Loucy (cell line): Measurements from ENCODE around the gene FMO1.
"Not testable (repeated sequence)": the region's sequence is repeated elsewhere in the genome, so short reads cannot be mapped to it uniquely, and the experiment has no call there.

Source experiments
- H2AFZ ChIP-seq: fragments of 200-600 bp; sonication (generic); 2 replicates; pipeline ENCODE4 v1.6.0; 2016; ENCODE audit warnings: antibody characterized with exemption, mild to moderate bottlenecking, low read length, moderate library complexity
- H3F3A ChIP-seq: fragments of 200-600 bp; 2 replicates; pipeline ENCODE4 v1.6.0; 2016; ENCODE audit warnings: antibody characterized with exemption, low read depth, mild to moderate bottlenecking
- H3K27me3 ChIP-seq: fragments of 200-600 bp; sonication (generic); 2 replicates; pipeline ENCODE4 v1.6.1; 2014; ENCODE audit warnings: low read length, mild to moderate bottlenecking; ENCODE audit not compliant: insufficient read depth, poor library complexity, severe bottlenecking
- H3K36me3 ChIP-seq: fragments of 200-600 bp; sonication (generic); 2 replicates; pipeline ENCODE4 v1.6.1; 2016; ENCODE audit warnings: low read length; ENCODE audit not compliant: insufficient read depth
- H3K4me1 ChIP-seq: fragments of 200-600 bp; sonication (generic); 2 replicates; pipeline ENCODE4 v1.5.1; 2014; ENCODE audit warnings: low read length, mild to moderate bottlenecking; ENCODE audit not compliant: insufficient read depth, poor library complexity, severe bottlenecking
- H3K4me2 ChIP-seq: fragments of 200-600 bp; sonication (generic); 2 replicates; pipeline ENCODE4 v1.6.0; 2014; ENCODE audit warnings: antibody characterized with exemption, low read length, low read depth, mild to moderate bottlenecking; ENCODE audit not compliant: poor library complexity, severe bottlenecking
- H3K4me3 ChIP-seq: fragments of 200-600 bp; sonication (generic); 2 replicates; pipeline ENCODE4 v1.5.1; 2014; ENCODE audit warnings: low read length, mild to moderate bottlenecking, mixed read lengths; ENCODE audit not compliant: poor library complexity, severe bottlenecking
- H3K79me2 ChIP-seq: fragments of 200-600 bp; sonication (generic); 2 replicates; pipeline ENCODE4 v1.6.1; 2014; ENCODE audit warnings: low read length; ENCODE audit not compliant: insufficient read depth
- H3K9ac ChIP-seq: fragments of 200-600 bp; sonication (generic); 2 replicates; pipeline ENCODE4 v1.6.0; 2014; ENCODE audit warnings: mild to moderate bottlenecking, low read depth, low read length, moderate library complexity; ENCODE audit not compliant: poor library complexity, severe bottlenecking
- H3K9me2 ChIP-seq: fragments of 200-600 bp; sonication (generic); replicated peaks from 2 replicates; pipeline ENCODE4 v1.6.1; 2016; ENCODE audit warnings: low read depth, low read length, mixed read lengths
- H3K9me3 ChIP-seq: fragments of 200-600 bp; sonication (generic); 2 replicates; pipeline ENCODE4 v1.6.1; 2014; ENCODE audit warnings: mild to moderate bottlenecking, antibody characterized with exemption, low read length, low read depth; ENCODE audit not compliant: insufficient read depth
- H4K20me1 ChIP-seq: fragments of 200-600 bp; sonication (generic); 2 replicates; pipeline ENCODE4 v1.6.0; 2014; ENCODE audit warnings: antibody characterized with exemption, low read length, mild to moderate bottlenecking; ENCODE audit not compliant: insufficient read depth, poor library complexity, severe bottlenecking
- EZH2phosphoT487 ChIP-seq: fragments of 200-600 bp; IDR thresholded peaks from 2 replicates; pipeline ENCODE4 v1.6.1; 2018; ENCODE audit warnings: antibody characterized with exemption, mild to moderate bottlenecking, moderate library complexity, borderline replicate concordance
- TF ChIP-seq, protein P1 (sequence below): fragments of 200-600 bp; sonication (generic); conservative IDR thresholded peaks from 2 replicates; pipeline ENCODE4 v1.5.1; 2014; ENCODE audit warnings: mild to moderate bottlenecking, antibody characterized with exemption, low read length

FMO1 gene

DNA sequence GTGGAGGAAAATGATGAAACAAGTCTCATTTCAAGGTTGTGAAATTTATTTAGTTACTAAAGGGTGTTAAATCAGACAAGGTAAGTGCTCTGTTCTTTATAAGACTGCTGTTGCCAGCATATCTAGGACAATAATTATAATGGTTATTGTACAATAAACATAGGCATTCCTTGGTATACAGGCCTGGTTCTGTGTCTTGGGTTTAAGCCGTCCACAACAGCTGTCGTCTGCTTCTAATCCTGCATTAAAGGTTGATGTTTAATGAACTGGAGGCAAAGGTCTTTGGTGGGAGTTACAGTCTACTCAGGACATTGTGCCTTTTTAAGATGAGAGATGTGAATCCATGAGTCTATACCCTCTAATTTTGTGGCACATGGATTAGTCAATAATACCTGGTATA is 42.3 kb downstream of the FMO1 start:
- Histone ChIP-seq H4K20me1 (no peaks in the 10 kb centered on the region), H3K9me2 (no peaks in the 10 kb centered on the region), H2AFZ (no peak overlapping the region), H3K9me3 (no peaks in the 10 kb centered on the region), H3K4me1 (no peaks in the 10 kb centered on the region), H3K4me3 (no peak overlapping the region), H3K4me2 (no peak overlapping the region), H3K27me3 (no peaks in the 10 kb centered on the region), H3F3A (no peaks in the 10 kb centered on the region), H3K36me3 (no peaks in the 10 kb centered on the region), H3K9ac (no peak overlapping the region), H3K79me2 (no peaks in the 10 kb centered on the region)
- TF ChIP-seq EZH2phosphoT487, result no peak
- TF ChIP-seq, protein P1, sequence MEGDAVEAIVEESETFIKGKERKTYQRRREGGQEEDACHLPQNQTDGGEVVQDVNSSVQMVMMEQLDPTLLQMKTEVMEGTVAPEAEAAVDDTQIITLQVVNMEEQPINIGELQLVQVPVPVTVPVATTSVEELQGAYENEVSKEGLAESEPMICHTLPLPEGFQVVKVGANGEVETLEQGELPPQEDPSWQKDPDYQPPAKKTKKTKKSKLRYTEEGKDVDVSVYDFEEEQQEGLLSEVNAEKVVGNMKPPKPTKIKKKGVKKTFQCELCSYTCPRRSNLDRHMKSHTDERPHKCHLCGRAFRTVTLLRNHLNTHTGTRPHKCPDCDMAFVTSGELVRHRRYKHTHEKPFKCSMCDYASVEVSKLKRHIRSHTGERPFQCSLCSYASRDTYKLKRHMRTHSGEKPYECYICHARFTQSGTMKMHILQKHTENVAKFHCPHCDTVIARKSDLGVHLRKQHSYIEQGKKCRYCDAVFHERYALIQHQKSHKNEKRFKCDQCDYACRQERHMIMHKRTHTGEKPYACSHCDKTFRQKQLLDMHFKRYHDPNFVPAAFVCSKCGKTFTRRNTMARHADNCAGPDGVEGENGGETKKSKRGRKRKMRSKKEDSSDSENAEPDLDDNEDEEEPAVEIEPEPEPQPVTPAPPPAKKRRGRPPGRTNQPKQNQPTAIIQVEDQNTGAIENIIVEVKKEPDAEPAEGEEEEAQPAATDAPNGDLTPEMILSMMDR, result no peak

DNA sequence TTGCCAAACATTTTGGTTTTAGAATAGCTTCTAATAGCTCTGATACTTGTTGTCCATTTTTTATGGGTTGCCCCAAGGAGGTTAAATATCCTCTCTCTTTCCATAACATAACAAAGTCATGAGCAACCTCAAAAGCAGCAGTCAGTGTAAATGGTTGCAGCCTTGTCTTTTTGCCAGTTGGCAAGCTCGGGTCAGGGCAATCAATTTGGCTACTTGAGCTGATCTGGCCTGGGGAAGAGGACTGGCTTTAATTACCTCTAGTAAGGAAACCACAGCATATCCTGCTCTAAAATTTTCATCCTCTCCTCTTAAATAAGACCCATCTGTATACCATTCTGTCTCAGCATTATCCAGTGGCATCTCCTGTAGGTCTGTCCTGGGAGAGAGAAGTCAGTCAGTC is 44.5 kb downstream of the FMO1 start:
- Histone ChIP-seq H3K9me2 (no peaks in the 10 kb centered on the region), H3K9ac (no peak overlapping the region), H3K4me1 (no peaks in the 10 kb centered on the region), H3K36me3 (no peaks in the 10 kb centered on the region), H3K4me2 (no peak overlapping the region), H3K79me2 (no peaks in the 10 kb centered on the region), H4K20me1 (no peaks in the 10 kb centered on the region), H3K4me3 (no peak overlapping the region), H2AFZ (no peak overlapping the region), H3K9me3 (no peaks in the 10 kb centered on the region), H3F3A (no peaks in the 10 kb centered on the region), H3K27me3 (no peaks in the 10 kb centered on the region)
- no peak for TF ChIP-seq EZH2phosphoT487
- TF ChIP-seq, protein P1, result no peak

DNA sequence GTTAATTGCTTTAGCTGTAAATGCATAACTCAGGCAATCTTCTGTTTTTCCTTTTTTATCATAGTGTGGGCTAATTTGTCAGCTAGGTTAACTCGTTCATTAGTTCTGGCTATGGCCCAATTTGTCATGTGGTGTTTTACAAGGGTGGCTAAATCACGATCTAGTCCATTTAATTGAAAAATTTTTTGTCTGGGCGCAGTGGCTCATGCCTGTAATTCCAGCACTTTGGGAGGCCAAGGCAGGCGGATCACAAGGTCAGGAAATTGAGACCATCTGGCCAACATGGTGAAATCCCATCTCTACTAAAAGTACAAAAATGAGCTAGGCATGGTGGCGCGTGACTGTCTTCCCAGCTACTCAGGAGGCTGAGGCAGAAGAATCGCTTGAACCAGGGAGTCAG is 47.1 kb downstream of the FMO1 start:
- H2AFZ ChIP-seq, H3K9me3 ChIP-seq, H3K4me3 ChIP-seq, H3K27me3 ChIP-seq, H4K20me1 ChIP-seq, H3K79me2 ChIP-seq, H3K9me2 ChIP-seq, H3K9ac ChIP-seq, H3F3A ChIP-seq, H3K4me1 ChIP-seq, H3K4me2 ChIP-seq, H3K36me3 ChIP-seq: not testable (repeated sequence)

DNA sequence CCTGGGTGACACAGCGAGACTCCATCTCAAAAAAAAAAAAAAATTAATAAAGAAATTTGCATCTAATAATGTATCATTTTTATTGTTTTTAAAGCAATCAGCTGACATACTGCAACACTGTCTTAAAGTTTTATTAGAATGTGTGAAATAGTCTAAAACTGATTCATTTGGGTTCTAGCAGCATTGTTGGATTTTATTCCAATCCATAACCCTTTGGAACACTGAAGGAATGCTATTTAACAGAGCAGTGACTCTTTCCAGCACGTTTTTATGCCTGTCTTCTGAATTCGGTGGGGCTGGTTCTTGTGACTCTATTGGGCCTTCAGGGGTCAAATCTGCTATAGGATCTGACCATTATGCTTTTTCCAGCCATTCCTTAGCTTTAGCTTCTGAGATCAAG is 47.5 kb downstream of the FMO1 start:
- Histone ChIP-seq H3K79me2 (no peaks in the 10 kb centered on the region), H3K4me2 (no peak overlapping the region), H2AFZ (no peak overlapping the region), H3F3A (no peaks in the 10 kb centered on the region), H3K9me2 (no peaks in the 10 kb centered on the region), H4K20me1 (no peaks in the 10 kb centered on the region), H3K9me3 (peaks cover 10% of the 10 kb centered on the region; the same call in 1 of the 2 replicates), H3K9ac (no peak overlapping the region), H3K36me3 (no peaks in the 10 kb centered on the region), H3K4me3 (no peak overlapping the region), H3K27me3 (no peaks in the 10 kb centered on the region), H3K4me1 (no peaks in the 10 kb centered on the region)
- TF ChIP-seq, protein P1, result no peak
- no peak for TF ChIP-seq EZH2phosphoT487
